Endothelial cell (in vitro differentiated cells): ENCODE data around the gene PRKD1. TPM values are rescaled to one million over a fixed set of nuclear protein-coding genes. Genes with fewer than 3 reads are reported as not detected.
A peak's percentile ranks its signal among the peaks of the same experiment; 100 is the strongest.

Experiments
- DNase-seq: peaks from one replicate; pipeline ENCODE4 v3.0.0; 2021; ENCODE audit warnings: low spot score
- H3K27ac Mint-ChIP-seq: one replicate; pipeline ENCODE4 v1.8.0; 2021; ENCODE audit warnings: mixed read lengths, inconsistent platforms; ENCODE audit not compliant: unreplicated experiment
- H3K27me3 Mint-ChIP-seq: one replicate; pipeline ENCODE4 v1.8.0; 2021; ENCODE audit warnings: mild to moderate bottlenecking, moderate library complexity, mixed read lengths, inconsistent platforms; ENCODE audit not compliant: unreplicated experiment
- H3K36me3 Mint-ChIP-seq: one replicate; pipeline ENCODE4 v1.8.0; 2021; ENCODE audit warnings: mild to moderate bottlenecking, low read depth, mixed read lengths, inconsistent platforms; ENCODE audit not compliant: unreplicated experiment
- H3K4me1 Mint-ChIP-seq: one replicate; pipeline ENCODE4 v1.8.0; 2021; ENCODE audit warnings: mild to moderate bottlenecking, mixed read lengths, inconsistent platforms; ENCODE audit not compliant: unreplicated experiment
- H3K4me3 Mint-ChIP-seq: one replicate; pipeline ENCODE4 v1.8.0; 2021; ENCODE audit warnings: mild to moderate bottlenecking, mixed read lengths, inconsistent platforms; ENCODE audit not compliant: unreplicated experiment
- H3K9me3 Mint-ChIP-seq: one replicate; pipeline ENCODE4 v1.8.0; 2021; ENCODE audit warnings: mixed read lengths, inconsistent platforms; ENCODE audit not compliant: unreplicated experiment
- CTCF ChIP-seq: fragments of 200-600 bp; sonication (generic); IDR thresholded peaks from one replicate; pipeline ENCODE4 v1.5.0; 2021; ENCODE audit warnings: antibody characterized with exemption; ENCODE audit not compliant: unreplicated experiment
- total RNA-seq: library from RNA; stranded (reverse); fragmentation: NEBNext Ultra II Directional; extraction: Animal tissue kit (Norgen Biotek cat#: 25700); gene quantifications from one replicate; pipeline ENCODE4 v1.2.1, GENCODE V29; 2021; ENCODE audit not compliant: unreplicated experiment

The PRKD1 gene
- total RNA-seq, 1 donor from 2014 or later: 9.0 TPM

GRCh38 chr14:29941401-29941800 lies 13.8 kb upstream of the PRKD1 start:
- no peak for TF ChIP-seq CTCF
- Mint-ChIP-seq H3K36me3 (no peaks in the 10 kb centered on the region), H3K4me3 (no peak overlapping the region), H3K27me3 (no peaks in the 10 kb centered on the region), H3K4me1 (no peaks in the 10 kb centered on the region), H3K9me3 (no peaks in the 10 kb centered on the region), H3K27ac (no peak overlapping the region)
- DNase-seq: no peak

- Mint-ChIP-seq H3K4me3 (no peak overlapping the region), H3K9me3 (no peaks in the 10 kb centered on the region), H3K36me3 (no peaks in the 10 kb centered on the region), H3K27me3 (no peaks in the 10 kb centered on the region), H3K4me1 (no peaks in the 10 kb centered on the region), H3K27ac (no peak overlapping the region)
- DNase-seq: no peak
- TF ChIP-seq CTCF: no peak
Observed at GRCh38 chr14:29940482-29940881, 12.8 kb upstream of the PRKD1 start.

GRCh38 chr14:29937116-29937515 lies 9.5 kb upstream of the PRKD1 start:
- H3K4me3 Mint-ChIP-seq: no peak overlapping the region
- TF ChIP-seq CTCF: no peak
- H3K9me3 Mint-ChIP-seq: no peaks in the 10 kb centered on the region
- no peak for DNase-seq
- no peaks in the 10 kb centered on the region for H3K4me1 Mint-ChIP-seq
- no peaks in the 10 kb centered on the region for H3K36me3 Mint-ChIP-seq
- H3K27me3 Mint-ChIP-seq: peaks cover 2% of the 10 kb centered on the region
- H3K27ac Mint-ChIP-seq: no peak overlapping the region

- Mint-ChIP-seq H3K4me1 (peaks cover 13% of the 10 kb centered on the region), H3K36me3 (peaks cover 3% of the 10 kb centered on the region), H3K9me3 (no peaks in the 10 kb centered on the region), H3K27ac (no peak overlapping the region), H3K27me3 (peaks cover 8% of the 10 kb centered on the region), H3K4me3 (no peak overlapping the region)
- no peak for DNase-seq
- TF ChIP-seq CTCF: no peak
Observed at GRCh38 chr14:29930283-29930682, 2.6 kb upstream of the PRKD1 start.

GRCh38 chr14:29928117-29928640 lies 532 bp upstream of the PRKD1 start:
- no peak for DNase-seq
- H3K27me3 Mint-ChIP-seq: peaks cover 7% of the 10 kb centered on the region
- no peak for TF ChIP-seq CTCF
- peak overlapping the region; percentile 77 for H3K4me3 Mint-ChIP-seq
- peaks cover 3% of the 10 kb centered on the region for H3K36me3 Mint-ChIP-seq
- no peaks in the 10 kb centered on the region for H3K9me3 Mint-ChIP-seq
- H3K4me1 Mint-ChIP-seq: peaks cover 21% of the 10 kb centered on the region
- H3K27ac Mint-ChIP-seq: no peak overlapping the region
